Measurements from ENCODE around the gene EEF1G.
A peak's percentile ranks its signal among the peaks of the same experiment; 100 is the strongest.
"Not testable (repeated sequence)": the region's sequence is repeated elsewhere in the genome, so short reads cannot be mapped to it uniquely, and the experiment has no call there.

Gene EEF1G

GRCh38 chr11:62565100-62565802 is 8.4 kb downstream of the EEF1G start:
- no peak overlapping the region for H3K4me3 ChIP-seq (ENCODE audit: low read depth, low read length)
- DNase-seq (ENCODE audit: low read depth) = no peak
- TF ChIP-seq CTCF (IDR thresholded peaks at IDR 0.05; ENCODE audit: insufficient read depth, low read depth, low read length, missing control alignments) = no peak

GRCh38 chr11:62561677-62562230 is 11.9 kb downstream of the EEF1G start:
- not testable (repeated sequence) for H3K4me3 ChIP-seq (ENCODE audit: low read depth, low read length); DNase-seq (ENCODE audit: low read depth)

GRCh38 chr11:62560566-62561103 is 13.1 kb downstream of the EEF1G start:
- DNase-seq (ENCODE audit: low read depth) = peak; percentile 74
- TF ChIP-seq CTCF (IDR thresholded peaks at IDR 0.05; ENCODE audit: insufficient read depth, low read depth, low read length, missing control alignments) = peak; percentile 80
- no peak overlapping the region for H3K4me3 ChIP-seq (ENCODE audit: low read depth, low read length)

GRCh38 chr11:62559626-62560025 is 14.1 kb downstream of the EEF1G start:
- not testable (repeated sequence) for DNase-seq (ENCODE audit: low read depth); H3K4me3 ChIP-seq (ENCODE audit: low read depth, low read length)

- TF ChIP-seq CTCF (IDR thresholded peaks at IDR 0.05; ENCODE audit: insufficient read depth, low read depth, low read length, missing control alignments) = no peak
- no peak for DNase-seq (ENCODE audit: low read depth)
Observed at GRCh38 chr11:62559204-62559603, 14.5 kb downstream of the EEF1G start.

GRCh38 chr11:62558669-62559068 is 15.0 kb downstream of the EEF1G start:
- DNase-seq (ENCODE audit: low read depth) = no peak
- no peak overlapping the region for H3K4me3 ChIP-seq (ENCODE audit: low read depth, low read length)
- TF ChIP-seq CTCF (IDR thresholded peaks at IDR 0.05; ENCODE audit: insufficient read depth, low read depth, low read length, missing control alignments) = no peak

More at GRCh38 chr11:62559204-62559603, 14.5 kb downstream of the EEF1G start:
- H3K4me3 ChIP-seq (ENCODE audit: low read depth, low read length) = no peak overlapping the region

GRCh38 chr11:62556875-62557631 is 16.6 kb downstream of the EEF1G start:
- no peak for TF ChIP-seq CTCF (IDR thresholded peaks at IDR 0.05; ENCODE audit: insufficient read depth, low read depth, low read length, missing control alignments)
- peak overlapping the region; percentile 39 for H3K4me3 ChIP-seq (ENCODE audit: low read depth, low read length)

More at GRCh38 chr11:62556875-62557631, 16.6 kb downstream of the EEF1G start:
- peak; percentile 92 for DNase-seq (ENCODE audit: low read depth)
